T-cell (primary cell): ENCODE measurements around the gene MTHFS. TPM values are rescaled to one million over a fixed set of nuclear protein-coding genes. Genes with fewer than 3 reads are reported as not detected.
"Not testable (repeated sequence)": the region's sequence is repeated elsewhere in the genome, so short reads cannot be mapped to it uniquely, and the experiment has no call there.

Experiments
- ATAC-seq, 4 experiments: fragments of 200-7000 bp in 3 of 4; fragments of 150-1000 bp in 1 of 4; cut with Tn5 transposase; replicated peaks in 1 of 4; 1 replicate in 3 of 4; 2 replicates in 1 of 4; pipeline ENCODE4 v1.10.0; 2021; ENCODE audit warnings: moderate library complexity in 3 of 4, mild to moderate bottlenecking in 2 of 4, moderate number of reproducible peaks in 1 of 4
- CTCF ChIA-PET, 2 donors: fragments of 300-600 bp; sonication (Branson Sonifier 250); formaldehyde crosslinking; loops; one replicate each; lab custom pipeline; 2022; ENCODE audit warnings: antibody characterized with exemption in 2 of 2; lab: Charles Lee
- POLR2A ChIA-PET, 2 donors: fragments of 300-600 bp; sonication (Branson Sonifier 250); formaldehyde crosslinking; loops; one replicate each; lab custom pipeline; 2022; ENCODE audit warnings: antibody characterized with exemption in 2 of 2; lab: Charles Lee
- DNase-seq, 35 experiments: peaks; one replicate each; pipeline versions ENCODE4 v3.0.0 to v3.0.0-alpha.2; 2013 to 2023
- H3K27ac ChIP-seq: one replicate; pipeline ENCODE4 v1.5.1; 2013; ENCODE audit warnings: low read length
- H3K27me3 ChIP-seq, 2 experiments: replicated peaks in 1 of 2; 1 replicate in 1 of 2; 2 replicates in 1 of 2; pipeline versions ENCODE4 v1.6.1 to v1.7.0; 2013; ENCODE audit warnings: low read length in 1 of 2, mixed read lengths in 1 of 2; ENCODE audit not compliant: control insufficient read depth in 2 of 2, insufficient read depth in 2 of 2; ENCODE audit errors: extremely low read depth in 1 of 2
- H3K36me3 ChIP-seq, 2 donors: 1 replicate in 1 of 2; 2 replicates in 1 of 2; pipeline versions ENCODE4 v1.6.1 to v1.7.0; 2013; ENCODE audit warnings: low read length in 1 of 2; ENCODE audit not compliant: control insufficient read depth in 2 of 2, insufficient read depth in 1 of 2; ENCODE audit errors: extremely low read depth in 1 of 2
- H3K4me1 ChIP-seq, 2 experiments: 1 replicate in 1 of 2; 2 replicates in 1 of 2; pipeline versions ENCODE4 v1.6.1 to v1.7.0; 2013; ENCODE audit warnings: low read length in 2 of 2, mixed read lengths in 1 of 2; ENCODE audit not compliant: insufficient read depth in 2 of 2, control insufficient read depth in 1 of 2; ENCODE audit errors: extremely low read depth in 1 of 2
- H3K4me3 ChIP-seq, 2 donors: 1 replicate in 1 of 2; 2 replicates in 1 of 2; pipeline versions ENCODE4 v1.5.1 to v1.7.0; 2013; ENCODE audit warnings: mild to moderate bottlenecking in 2 of 2, low read length in 1 of 2, moderate library complexity in 1 of 2; ENCODE audit not compliant: control insufficient read depth in 1 of 2; ENCODE audit errors: extremely low read depth in 1 of 2
- H3K9me3 ChIP-seq: 2 replicates; pipeline ENCODE4 v1.7.0; 2013
- H3K27ac Mint-ChIP-seq, 2 donors: one replicate each; pipeline ENCODE4 v1.8.0; 2020 to 2021; ENCODE audit warnings: mild to moderate bottlenecking in 2 of 2, mixed read lengths in 2 of 2
- H3K27me3 Mint-ChIP-seq, 2 donors: one replicate each; pipeline ENCODE4 v1.8.0; 2021 to 2022; ENCODE audit warnings: mixed read lengths in 2 of 2
- H3K36me3 Mint-ChIP-seq: one replicate; pipeline ENCODE4 v1.8.0; 2021; ENCODE audit warnings: mixed read lengths
- H3K4me1 Mint-ChIP-seq, 3 donors: one replicate each; pipeline ENCODE4 v1.8.0; 2020 to 2022; ENCODE audit warnings: mixed read lengths in 3 of 3, mild to moderate bottlenecking in 1 of 3
- H3K4me3 Mint-ChIP-seq, 3 donors: one replicate each; pipeline ENCODE4 v1.8.0; 2020 to 2022; ENCODE audit warnings: mild to moderate bottlenecking in 3 of 3, mixed read lengths in 3 of 3, moderate library complexity in 3 of 3
- H3K9me3 Mint-ChIP-seq, 3 donors: one replicate each; pipeline ENCODE4 v1.8.0; 2020 to 2022; ENCODE audit warnings: mixed read lengths in 3 of 3
- WGBS: methylation state at CpG from one replicate; pipeline ENCODE4 v1.1.5; 2013; ENCODE audit warnings: missing lambda C conversion rate; ENCODE audit not compliant: insufficient coverage; 5-methylcytosine and 5-hydroxymethylcytosine counted together
- total RNA-seq, 35 experiments: library from RNA in 6 of 35; stranded (reverse) in 6 of 35; fragments of 120-200 nt in 1 of 35; gene quantifications; one replicate each; pipeline versions ENCODE4 v1.2.1 to v1.2.4 and lab custom pipeline; 2013 to 2026

MTHFS gene
- total RNA-seq, 5 donors from 2014 or later (not counting 1 experiment from before 2014, with no cell fraction given) = 13.2 to 31.6 (median 27.3) TPM

- Mint-ChIP-seq H3K4me1 (peaks cover 16 to 23% (median 20%) of the 10 kb centered on the region in 3 donors), H3K27me3 (no peaks in the 10 kb centered on the region), H3K4me3 (no peak overlapping the region), H3K9me3 (peaks cover 13 to 41% (median 28%) of the 10 kb centered on the region in 3 donors), H3K36me3 (peaks cover 51% of the 10 kb centered on the region), H3K27ac (no peak overlapping the region)
- CTCF ChIA-PET = no interaction called here
- WGBS = over 99% methylated on average over 22 of the region's 27 CpGs
- no peak for DNase-seq
- ATAC-seq = no peak
- H3K4me3 ChIP-seq = no peak overlapping the region
- no peaks in the 10 kb centered on the region for H3K27me3 ChIP-seq
- H3K36me3 ChIP-seq = peaks cover 5 to 21% of the 10 kb centered on the region in 2 donors
- peaks cover 2 to 18% of the 10 kb centered on the region in 2 experiments for H3K4me1 ChIP-seq
- H3K27ac ChIP-seq = no peak overlapping the region
- H3K9me3 ChIP-seq = no peaks in the 10 kb centered on the region
- POLR2A ChIA-PET = no interaction called here
These were observed 22.4 kb upstream of the MTHFS start for GRCh38 chr15:79919090-79919748.

DNA sequence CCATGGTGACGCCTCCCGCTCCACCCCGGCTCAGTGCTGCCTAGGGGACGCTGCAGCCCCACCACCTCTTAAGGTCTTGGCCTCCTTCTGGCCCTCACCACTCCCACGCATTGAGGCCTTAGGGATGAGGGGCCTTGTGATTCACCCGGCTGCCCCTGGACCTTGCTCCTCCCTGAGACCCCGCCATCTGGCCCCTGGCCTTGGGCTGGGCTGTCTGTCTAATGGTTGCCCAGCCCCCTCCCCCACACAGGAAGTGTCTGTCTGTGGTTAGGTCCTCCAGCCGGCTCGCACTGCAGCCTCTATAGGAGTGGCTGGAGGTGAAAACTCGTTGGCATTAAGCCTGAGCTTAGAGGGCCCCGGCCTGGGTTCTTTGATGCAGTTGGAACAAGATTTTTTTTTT is 21.5 kb upstream of the MTHFS start:
- Mint-ChIP-seq H3K4me1 (peaks cover 16 to 18% (median 16%) of the 10 kb centered on the region in 3 donors), H3K9me3 (peaks cover 13 to 48% (median 31%) of the 10 kb centered on the region in 3 donors), H3K27me3 (no peaks in the 10 kb centered on the region), H3K4me3 (no peak overlapping the region), H3K36me3 (peaks cover 57% of the 10 kb centered on the region), H3K27ac (no peak overlapping the region)
- ATAC-seq = no peak
- DNase-seq = no peak
- Histone ChIP-seq H3K9me3 (no peaks in the 10 kb centered on the region), H3K27ac (no peak overlapping the region), H3K27me3 (no peaks in the 10 kb centered on the region), H3K4me3 (peak overlapping the region in 1 of 2 donors; percentile 18), H3K36me3 (peaks cover 5 to 21% of the 10 kb centered on the region in 2 donors), H3K4me1 (peaks cover 0 to 14% of the 10 kb centered on the region in 2 experiments)
- WGBS = 100% methylated on average over 4 of the region's 11 CpGs
- POLR2A ChIA-PET = no interaction called here
- CTCF ChIA-PET = no interaction called here

DNA sequence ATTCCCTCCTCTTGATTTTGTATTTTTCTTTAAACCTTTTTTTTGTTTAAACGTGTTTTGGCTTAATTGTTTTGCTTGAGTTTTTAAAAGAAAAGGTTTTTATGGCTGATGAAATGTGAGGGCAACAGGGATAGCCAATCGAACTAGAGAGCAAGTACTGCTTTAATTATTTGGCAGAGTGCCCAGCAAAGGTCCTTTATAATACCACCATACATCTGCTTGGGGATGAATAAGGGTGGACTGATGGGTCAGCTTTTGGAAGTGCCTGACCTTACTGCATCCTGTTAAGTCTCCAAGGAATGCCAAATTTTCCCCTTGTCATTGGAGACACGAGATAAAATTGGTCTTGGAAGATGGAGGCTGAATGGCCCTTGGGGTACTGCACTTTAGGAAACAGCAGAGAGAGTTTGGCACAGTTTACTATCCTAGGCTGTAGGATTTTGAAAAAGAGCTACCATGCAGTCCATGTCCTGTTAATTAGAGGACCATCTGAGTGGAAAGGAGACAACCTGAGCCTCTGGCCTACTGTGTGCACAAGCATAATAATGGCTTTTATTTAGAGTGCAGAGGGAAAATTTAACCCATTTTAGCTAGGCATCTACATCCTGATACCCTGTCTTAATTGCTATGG is 19.8 kb upstream of the MTHFS start:
- ChIA-PET POLR2A (no interaction called here), CTCF (no interaction called here)
- Mint-ChIP-seq H3K36me3 (peaks cover 54% of the 10 kb centered on the region), H3K4me1 (peaks cover 4 to 6% (median 5%) of the 10 kb centered on the region in 3 donors), H3K27ac (no peak overlapping the region), H3K4me3 (no peak overlapping the region), H3K27me3 (no peaks in the 10 kb centered on the region), H3K9me3 (peaks cover 12 to 51% (median 30%) of the 10 kb centered on the region in 3 donors)
- no peak for DNase-seq
- no peak overlapping the region for H3K4me3 ChIP-seq
- H3K9me3 ChIP-seq = no peaks in the 10 kb centered on the region
- H3K36me3 ChIP-seq = peaks cover 5 to 17% of the 10 kb centered on the region in 2 donors
- 100% methylated on average over 1 of the region's 3 CpGs for WGBS
- H3K4me1 ChIP-seq = peaks cover 0 to 2% of the 10 kb centered on the region in 2 experiments
- H3K27ac ChIP-seq = no peak overlapping the region
- no peak for ATAC-seq
- no peaks in the 10 kb centered on the region for H3K27me3 ChIP-seq

DNA sequence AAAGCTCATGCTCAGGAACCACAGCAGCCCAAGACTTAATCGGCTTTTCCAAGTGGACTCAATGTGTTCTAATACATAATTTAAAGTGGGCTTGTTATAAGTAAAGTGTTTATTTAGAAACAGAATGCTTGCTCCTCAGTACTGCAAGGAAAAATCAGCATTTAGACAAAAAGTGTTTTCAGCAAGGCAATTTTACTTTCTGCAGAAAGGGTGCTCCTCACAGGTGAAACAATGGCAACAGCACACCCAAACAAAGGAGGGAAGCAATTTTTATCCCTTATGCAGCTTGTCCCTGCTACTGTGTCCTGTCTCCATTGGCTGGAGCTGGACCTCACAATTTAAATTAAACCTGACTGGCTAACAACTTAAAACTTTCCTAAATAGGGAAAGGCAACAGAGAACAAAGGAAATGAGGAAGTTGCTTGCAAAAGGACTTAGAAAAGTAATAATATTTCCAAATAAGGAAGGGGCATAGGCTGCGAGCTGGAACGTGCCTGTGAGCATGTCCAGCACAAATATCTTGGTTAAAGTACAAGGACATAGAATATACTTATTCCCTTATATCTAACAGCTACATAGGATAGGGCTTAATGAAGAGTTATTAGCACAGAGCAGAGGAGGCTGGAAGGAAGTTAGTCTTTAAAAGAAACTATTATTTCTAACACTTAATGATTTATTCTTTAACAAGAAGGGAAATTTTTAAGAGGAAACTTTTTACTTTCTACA is 19.1 kb upstream of the MTHFS start:
- H3K4me3 Mint-ChIP-seq, H3K27ac Mint-ChIP-seq, CTCF ChIA-PET, ATAC-seq, H3K9me3 ChIP-seq, DNase-seq, H3K4me1 ChIP-seq, POLR2A ChIA-PET, H3K4me1 Mint-ChIP-seq, H3K4me3 ChIP-seq, H3K27me3 Mint-ChIP-seq, H3K27ac ChIP-seq, H3K27me3 ChIP-seq: not testable (repeated sequence)
- H3K36me3 ChIP-seq = peaks cover 5 to 13% of the 10 kb centered on the region in 2 donors
- 100% methylated on average over 1 of the region's 3 CpGs for WGBS
- Mint-ChIP-seq H3K36me3 (peaks cover 50% of the 10 kb centered on the region), H3K9me3 (peaks cover 8 to 46% (median 27%) of the 10 kb centered on the region in 3 donors)

- peaks cover 57% of the 10 kb centered on the region for H3K36me3 Mint-ChIP-seq
- POLR2A ChIA-PET = no interaction called here
- Histone ChIP-seq H3K9me3 (no peaks in the 10 kb centered on the region), H3K36me3 (peaks cover 5% of the 10 kb centered on the region in 2 donors), H3K4me1 (no peaks in the 10 kb centered on the region), H3K4me3 (no peak overlapping the region), H3K27me3 (no peaks in the 10 kb centered on the region), H3K27ac (no peak overlapping the region)
- CTCF ChIA-PET = no interaction called here
- peaks cover 5 to 7% (median 6%) of the 10 kb centered on the region in 3 donors for H3K4me1 Mint-ChIP-seq
- no peak for DNase-seq
- H3K4me3 Mint-ChIP-seq = no peak overlapping the region
- no peak for ATAC-seq
- peaks cover 11 to 53% (median 32%) of the 10 kb centered on the region in 3 donors for H3K9me3 Mint-ChIP-seq
- no peak overlapping the region for H3K27ac Mint-ChIP-seq
- H3K27me3 Mint-ChIP-seq = no peaks in the 10 kb centered on the region
These were observed 17.9 kb upstream of the MTHFS start for GRCh38 chr15:79914728-79915127.

DNA sequence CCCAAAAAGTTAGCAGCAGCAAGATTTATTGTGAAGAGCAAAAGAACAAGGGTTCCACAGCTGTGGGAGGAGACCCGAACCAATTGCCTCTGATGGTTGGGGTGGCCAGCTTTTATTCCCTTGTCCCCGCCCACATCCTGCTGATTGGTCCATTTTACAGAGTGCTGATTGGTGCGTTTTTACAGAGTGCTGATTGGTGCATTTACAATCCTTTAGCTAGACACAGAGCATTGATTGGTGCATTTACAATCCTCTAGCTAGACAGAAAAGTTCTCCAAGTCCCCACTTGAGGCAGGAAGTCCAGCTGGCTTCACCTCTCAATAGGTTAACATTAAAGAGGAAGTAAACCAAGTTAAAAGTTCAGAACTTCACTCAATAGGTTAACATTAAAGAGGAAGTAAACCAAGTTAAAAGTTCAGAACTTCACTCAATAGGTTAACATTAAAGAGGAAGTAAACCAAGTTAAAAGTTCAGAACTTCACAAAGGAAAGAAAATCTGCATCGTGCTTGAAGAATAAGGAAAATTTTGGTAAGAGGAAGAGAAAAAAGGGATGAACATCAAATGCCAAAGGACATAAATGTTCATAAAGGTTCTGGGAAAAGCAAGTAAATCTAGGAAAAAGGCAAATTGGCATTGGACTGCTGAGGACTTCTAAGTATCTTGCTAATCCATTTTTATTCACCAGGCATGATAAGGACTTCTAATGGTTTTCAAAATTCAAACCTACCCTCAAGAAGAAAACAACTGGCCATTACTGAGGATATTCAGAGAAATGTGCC is 12.9 kb upstream of the MTHFS start:
- ATAC-seq, H3K4me3 Mint-ChIP-seq, H3K27ac ChIP-seq, H3K4me3 ChIP-seq, H3K27me3 ChIP-seq, H3K4me1 Mint-ChIP-seq, H3K36me3 ChIP-seq, H3K27me3 Mint-ChIP-seq, CTCF ChIA-PET, H3K9me3 ChIP-seq, H3K27ac Mint-ChIP-seq, H3K4me1 ChIP-seq, DNase-seq: not testable (repeated sequence)
- WGBS = 72% methylated on average over 3 of the region's 4 CpGs
- POLR2A ChIA-PET = interaction anchor here in 1 of 2 donors (1.1 kb wide), 1 partner anchor 13 kb away, joined by 3 read pairs; no protein-coding TSS in a partner anchor
- peaks cover 44% of the 10 kb centered on the region for H3K36me3 Mint-ChIP-seq
- H3K9me3 Mint-ChIP-seq = peaks cover 3 to 27% (median 14%) of the 10 kb centered on the region in 3 donors
